OCI-LY7 (cell line): Measurements from ENCODE around the gene COX8A. TPM values are rescaled to one million over a fixed set of nuclear protein-coding genes. Genes with fewer than 3 reads are reported as not detected.

ENCODE experiments used
- BruUV-seq: library from RNA; stranded (reverse); fragments of 400-500 nt; replicated peaks from 2 replicates; lab custom pipeline; 2021; lab: Mats Ljungman, UMichigan
- CTCF ChIA-PET: fragments of 300-600 bp; sonication (Branson Sonifier 250); formaldehyde crosslinking; loops from one replicate; lab custom pipeline; 2022; ENCODE audit warnings: antibody characterized with exemption; ENCODE audit not compliant: unreplicated experiment; lab: Charles Lee
- POLR2A ChIA-PET: fragments of 300-600 bp; sonication (Branson Sonifier 250); formaldehyde crosslinking; loops from one replicate; lab custom pipeline; 2022; ENCODE audit warnings: antibody characterized with exemption; lab: Charles Lee
- DNase-seq: peaks from one replicate; pipeline ENCODE4 v3.0.0-alpha.2; 2015; ENCODE audit warnings: low spot score
- H2AFZ ChIP-seq: fragments of 200-600 bp; sonication (generic), shearing (Covaris generic); 2 replicates; pipeline ENCODE4 v1.6.1; 2014; ENCODE audit warnings: mild to moderate bottlenecking, antibody characterized with exemption, low read length, moderate library complexity
- H3K27ac ChIP-seq: fragments of 200-600 bp; sonication (generic); 2 replicates; pipeline ENCODE4 v1.5.1; 2014; ENCODE audit warnings: mixed run types, low read depth, mild to moderate bottlenecking, moderate library complexity, low read length, inconsistent platforms; ENCODE audit not compliant: poor library complexity, severe bottlenecking
- H3K36me3 ChIP-seq: fragments of 200-600 bp; sonication (generic); 2 replicates; pipeline ENCODE4 v1.6.1; 2014; ENCODE audit warnings: mild to moderate bottlenecking, antibody characterized with exemption, low read length, moderate library complexity, mixed read lengths; ENCODE audit not compliant: insufficient read depth
- H3K4me1 ChIP-seq: fragments of 200-600 bp; sonication (generic); 2 replicates; pipeline ENCODE4 v1.5.1; 2014; ENCODE audit warnings: mild to moderate bottlenecking, low read length; ENCODE audit not compliant: insufficient read depth, poor library complexity, severe bottlenecking
- H3K4me2 ChIP-seq: fragments of 200-600 bp; sonication (generic); 2 replicates; pipeline ENCODE4 v1.6.1; 2014; ENCODE audit warnings: mild to moderate bottlenecking, low read length
- H3K4me3 ChIP-seq: fragments of 200-600 bp; sonication (generic); 2 replicates; pipeline ENCODE4 v1.5.1; 2014; ENCODE audit warnings: mild to moderate bottlenecking, low read depth, low read length; ENCODE audit not compliant: poor library complexity, severe bottlenecking
- H3K79me2 ChIP-seq: fragments of 200-600 bp; sonication (generic); 2 replicates; pipeline ENCODE4 v1.6.1; 2016; ENCODE audit warnings: low read depth, mild to moderate bottlenecking, low read length, moderate library complexity, mixed read lengths; ENCODE audit not compliant: insufficient read depth
- H3K9me2 ChIP-seq: fragments of 200-600 bp; sonication (generic); 2 replicates; pipeline ENCODE4 v1.6.1; 2016; ENCODE audit warnings: mild to moderate bottlenecking, low read length, mixed read lengths; ENCODE audit not compliant: insufficient read depth
- H3K9me3 ChIP-seq: fragments of 200-600 bp; sonication (generic); 2 replicates; pipeline ENCODE4 v1.6.1; 2014; ENCODE audit warnings: mild to moderate bottlenecking, mixed run types, low read length, mixed read lengths
- H4K20me1 ChIP-seq: fragments of 200-600 bp; sonication (generic); 2 replicates; pipeline ENCODE4 v1.6.1; 2014; ENCODE audit warnings: mild to moderate bottlenecking, antibody characterized with exemption, low read length, moderate library complexity, mixed read lengths; ENCODE audit not compliant: insufficient read depth
- EZH2phosphoT487 ChIP-seq: fragments of 200-600 bp; sonication (generic); IDR thresholded peaks from 2 replicates; pipeline ENCODE4 v1.6.1; 2018; ENCODE audit warnings: low read depth, borderline replicate concordance, mild to moderate bottlenecking, mixed run types, antibody characterized with exemption, low read length, moderate library complexity, mixed read lengths
- intact Hi-C: fragments of 100-400 bp; cut with micrococcal nuclease; formaldehyde crosslinking; loops from one replicate; pipeline ENCODE4 v1.10.0; 2022; ENCODE audit not compliant: unreplicated experiment
- total RNA-seq, 2 experiments: library from RNA; depleted of rRNA in 1 of 2; stranded (reverse); fragments of >200 nt in 1 of 2; shearing (Covaris generic) in 1 of 2; gene quantifications; 2 replicates each; pipeline ENCODE4 v1.2.3, GENCODE V29; 2014 to 2022
- TF ChIP-seq, protein P1 (sequence below): fragments of 200-600 bp; sonication (generic); conservative IDR thresholded peaks from 2 replicates; pipeline ENCODE4 v1.5.1; 2014; ENCODE audit warnings: mild to moderate bottlenecking, antibody characterized with exemption, low read length, moderate library complexity, mixed read lengths

The COX8A gene
- total RNA-seq, 2 experiments from 2014 or later = 373 to 811 TPM

DNA sequence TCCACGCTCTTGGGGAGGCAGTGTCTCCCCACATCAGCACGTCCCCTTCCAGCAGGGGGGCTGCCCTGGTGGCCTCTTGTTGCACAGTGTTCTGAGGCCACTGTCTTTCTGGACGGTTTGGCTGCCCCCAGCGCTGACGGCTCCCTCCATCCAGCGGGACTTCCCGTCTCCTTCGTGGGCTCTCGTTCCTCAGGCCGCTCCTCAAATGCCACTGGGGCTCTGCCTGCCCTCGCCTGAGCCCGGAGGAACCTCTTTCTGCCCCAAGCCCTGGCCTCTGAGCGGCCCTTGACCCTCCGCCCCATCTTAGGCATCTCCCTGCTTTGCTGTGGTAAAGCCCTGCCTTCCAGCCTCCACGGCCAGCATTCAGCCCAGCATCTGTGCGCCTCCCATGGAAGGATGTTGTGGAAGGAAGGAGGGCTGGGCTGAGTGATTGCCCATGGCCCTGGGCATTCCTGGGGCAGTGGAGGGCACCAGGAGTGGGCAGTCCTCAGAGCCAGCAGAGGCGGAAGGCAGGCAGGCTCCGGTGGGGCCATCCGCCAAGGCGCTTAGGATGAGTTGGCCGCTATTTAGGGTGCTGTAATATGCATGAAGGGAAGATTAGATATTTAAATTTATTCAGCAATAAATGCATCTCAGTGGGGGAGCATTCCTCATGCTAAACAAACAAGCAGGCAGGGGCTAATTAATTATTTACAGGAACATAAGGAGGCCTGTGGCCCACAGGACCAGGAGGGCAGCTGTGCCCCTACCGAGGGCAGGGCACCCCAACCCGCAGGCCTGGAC, 29.6 kb downstream of the COX8A start:
- intact Hi-C loops = no loop called here
- peaks cover 9% of the 10 kb centered on the region for H3K4me1 ChIP-seq
- POLR2A ChIA-PET = no interaction called here
- no peaks in the 10 kb centered on the region for H3K9me2 ChIP-seq
- no peak overlapping the region for H3K4me2 ChIP-seq
- peaks cover 9% of the 10 kb centered on the region; the same call in 1 of the 2 replicates for H3K36me3 ChIP-seq
- H3K27ac ChIP-seq = no peak overlapping the region
- CTCF ChIA-PET = no interaction called here
- no peak overlapping the region for H2AFZ ChIP-seq
- TF ChIP-seq EZH2phosphoT487 = no peak
- TF ChIP-seq, protein P1, sequence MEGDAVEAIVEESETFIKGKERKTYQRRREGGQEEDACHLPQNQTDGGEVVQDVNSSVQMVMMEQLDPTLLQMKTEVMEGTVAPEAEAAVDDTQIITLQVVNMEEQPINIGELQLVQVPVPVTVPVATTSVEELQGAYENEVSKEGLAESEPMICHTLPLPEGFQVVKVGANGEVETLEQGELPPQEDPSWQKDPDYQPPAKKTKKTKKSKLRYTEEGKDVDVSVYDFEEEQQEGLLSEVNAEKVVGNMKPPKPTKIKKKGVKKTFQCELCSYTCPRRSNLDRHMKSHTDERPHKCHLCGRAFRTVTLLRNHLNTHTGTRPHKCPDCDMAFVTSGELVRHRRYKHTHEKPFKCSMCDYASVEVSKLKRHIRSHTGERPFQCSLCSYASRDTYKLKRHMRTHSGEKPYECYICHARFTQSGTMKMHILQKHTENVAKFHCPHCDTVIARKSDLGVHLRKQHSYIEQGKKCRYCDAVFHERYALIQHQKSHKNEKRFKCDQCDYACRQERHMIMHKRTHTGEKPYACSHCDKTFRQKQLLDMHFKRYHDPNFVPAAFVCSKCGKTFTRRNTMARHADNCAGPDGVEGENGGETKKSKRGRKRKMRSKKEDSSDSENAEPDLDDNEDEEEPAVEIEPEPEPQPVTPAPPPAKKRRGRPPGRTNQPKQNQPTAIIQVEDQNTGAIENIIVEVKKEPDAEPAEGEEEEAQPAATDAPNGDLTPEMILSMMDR = no peak
- no TSS peak for BruUV-seq
- DNase-seq = no peak
- no peak overlapping the region for H3K4me3 ChIP-seq
- H3K9me3 ChIP-seq = no peaks in the 10 kb centered on the region
- H4K20me1 ChIP-seq = no peaks in the 10 kb centered on the region
- no peaks in the 10 kb centered on the region for H3K79me2 ChIP-seq

DNA sequence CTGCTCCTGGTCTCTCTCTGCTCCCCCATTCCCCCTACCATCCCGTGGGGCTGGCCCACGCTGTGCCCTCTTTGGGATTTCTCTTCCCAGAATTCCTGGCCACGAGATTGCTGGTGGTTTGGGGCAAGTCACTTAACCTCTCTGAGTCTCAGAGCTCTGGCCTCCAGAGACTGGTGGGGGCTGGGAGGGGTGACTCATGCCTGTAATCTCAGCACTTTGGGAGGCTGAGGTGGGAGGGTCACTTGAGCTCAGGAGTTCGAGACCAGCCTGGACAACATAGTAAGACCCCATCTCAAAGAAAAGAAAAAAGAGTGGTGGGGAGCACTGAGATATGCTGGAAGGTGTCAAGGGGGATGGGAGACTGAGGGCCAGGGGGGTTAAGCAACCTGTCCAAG, 30.2 kb downstream of the COX8A start:
- H2AFZ ChIP-seq = no peak overlapping the region
- TF ChIP-seq, protein P1 = no peak
- TF ChIP-seq EZH2phosphoT487 = no peak
- H3K4me1 ChIP-seq = peaks cover 8% of the 10 kb centered on the region
- no peaks in the 10 kb centered on the region for H4K20me1 ChIP-seq
- no peak overlapping the region for H3K4me3 ChIP-seq
- no peak for DNase-seq
- H3K36me3 ChIP-seq = peaks cover 7% of the 10 kb centered on the region; the same call in 1 of the 2 replicates
- CTCF ChIA-PET = no interaction called here
- intact Hi-C loops = no loop called here
- no peaks in the 10 kb centered on the region for H3K79me2 ChIP-seq
- BruUV-seq = no TSS peak
- POLR2A ChIA-PET = no interaction called here
- no peaks in the 10 kb centered on the region for H3K9me3 ChIP-seq
- no peaks in the 10 kb centered on the region for H3K9me2 ChIP-seq
- no peak overlapping the region for H3K4me2 ChIP-seq
- no peak overlapping the region for H3K27ac ChIP-seq

DNA sequence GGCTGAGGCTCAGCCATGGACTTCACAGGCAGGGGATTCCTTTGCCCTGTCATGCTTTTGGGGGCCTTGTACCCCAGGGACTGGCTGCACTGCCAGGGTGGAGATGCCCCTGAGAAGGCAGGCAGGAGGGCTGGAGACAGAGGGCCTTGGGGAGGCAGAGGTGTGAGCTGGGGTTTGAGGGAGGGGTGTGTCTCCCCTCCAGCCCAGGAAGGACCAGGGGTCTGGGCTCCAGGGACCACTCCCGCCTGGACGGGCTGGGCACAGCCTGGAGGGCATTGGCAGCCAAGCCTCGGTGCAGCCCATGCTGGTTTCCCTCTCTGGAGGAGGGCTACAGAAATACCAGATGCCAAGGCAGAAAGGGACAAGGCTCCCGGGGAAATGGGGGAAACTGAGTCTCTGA, 31.3 kb downstream of the COX8A start:
- Histone ChIP-seq H3K9me2 (no peaks in the 10 kb centered on the region), H3K27ac (no peak overlapping the region), H2AFZ (no peak overlapping the region), H3K79me2 (no peaks in the 10 kb centered on the region), H3K4me3 (no peak overlapping the region), H3K9me3 (peaks cover 4% of the 10 kb centered on the region; the same call in 1 of the 2 replicates), H3K4me1 (no peaks in the 10 kb centered on the region), H4K20me1 (no peaks in the 10 kb centered on the region), H3K4me2 (no peak overlapping the region), H3K36me3 (peaks cover 7% of the 10 kb centered on the region; the same call in 1 of the 2 replicates)
- intact Hi-C loops = no loop called here
- DNase-seq = no peak
- CTCF ChIA-PET = no interaction called here
- TF ChIP-seq EZH2phosphoT487 = no peak
- TF ChIP-seq, protein P1 = no peak
- POLR2A ChIA-PET = no interaction called here
- no TSS peak for BruUV-seq
